ENCODE measurements around the gene CENPS. TPM values are rescaled to one million over a fixed set of nuclear protein-coding genes. Genes with fewer than 3 reads are reported as not detected.
"Not testable (repeated sequence)": the region's sequence is repeated elsewhere in the genome, so short reads cannot be mapped to it uniquely, and the experiment has no call there.

The CENPS gene
- total and polyA plus RNA-seq, 2 donors (not counting 1 experiment from before 2014, with no cell fraction given): 10.2 to 11.9 TPM

DNA sequence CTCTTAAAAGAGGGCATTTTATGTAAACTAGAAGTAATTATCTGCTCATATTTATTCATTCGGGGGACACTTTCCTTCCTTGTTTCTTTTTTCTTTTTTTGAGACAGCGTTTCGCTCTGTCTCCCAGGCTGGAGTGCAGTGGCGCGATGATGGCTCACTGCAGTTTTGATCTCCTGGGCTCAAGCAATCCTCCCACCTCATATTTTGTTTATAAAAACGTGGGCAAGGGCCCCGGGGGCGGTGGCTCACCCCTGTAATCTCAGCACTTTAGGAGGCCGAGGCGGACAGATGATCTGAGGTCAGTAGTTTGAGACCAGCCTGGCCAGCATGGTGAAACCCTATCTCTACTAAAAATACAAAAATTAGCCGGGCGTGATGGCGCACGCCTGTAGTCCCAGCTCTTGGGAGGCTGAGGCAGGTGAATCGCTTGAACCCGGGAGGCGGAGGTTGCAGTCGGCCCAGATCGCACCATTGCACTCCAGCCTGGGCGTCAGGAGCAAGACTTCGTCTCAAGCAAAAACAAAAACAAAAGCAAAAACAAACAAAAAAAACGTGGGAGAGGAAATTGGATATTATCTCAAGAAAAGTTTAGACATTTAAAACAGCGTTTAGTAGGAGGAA is 43.0 kb downstream of the CENPS start:
- peak overlapping the region in 1 of 4 experiments; percentile 72 for H3K4me3 ChIP-seq (replicated peaks in 1 of 4; ENCODE audit: control extremely low read depth in 1 of 4, insufficient read depth in 1 of 4, low read depth in 3 of 4, low read length in 4 of 4)
- no peak overlapping the region for H3K4me2 ChIP-seq (ENCODE audit: extremely low read depth, insufficient read depth, low read length)
- H3K9ac ChIP-seq (ENCODE audit: insufficient read depth, low read length): no peak overlapping the region

DNA sequence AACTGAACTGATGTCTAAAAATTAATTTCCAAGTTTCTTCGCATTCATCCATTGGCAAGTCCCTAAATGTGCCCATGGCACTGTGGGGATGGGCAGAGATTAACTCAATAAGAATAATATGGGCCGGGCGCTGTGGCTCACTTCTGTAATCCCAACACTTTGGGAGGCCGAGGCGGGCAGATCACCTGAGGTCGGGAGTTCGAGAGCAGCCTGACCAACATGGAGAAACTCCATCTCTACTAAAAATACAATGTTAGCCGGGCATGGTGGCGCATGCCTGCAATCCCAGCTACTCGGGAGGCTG is 44.0 kb downstream of the CENPS start:
- H3K9ac ChIP-seq (ENCODE audit: insufficient read depth, low read length); H3K27ac ChIP-seq (ENCODE audit: insufficient read depth, low read length); H3K4me1 ChIP-seq (ENCODE audit: control insufficient read depth, extremely low read depth, insufficient read depth, low read length); H3K4me2 ChIP-seq (ENCODE audit: extremely low read depth, insufficient read depth, low read length); DNase-seq (ENCODE audit: low read depth in 2 of 2); H4K20me1 ChIP-seq (ENCODE audit: control insufficient read depth, extremely low read depth, insufficient read depth, low read length); H3K9me3 ChIP-seq (ENCODE audit: control insufficient read depth, insufficient read depth, low read depth, low read length); H3K27me3 ChIP-seq (ENCODE audit: control insufficient read depth, insufficient read depth, low read length); H3K36me3 ChIP-seq (ENCODE audit: control insufficient read depth, insufficient read depth, low read length): not testable (repeated sequence)
- Histone ChIP-seq H2AFZ (ENCODE audit: low read length) (peak overlapping the region; percentile 1), H3K79me2 (ENCODE audit: control insufficient read depth, insufficient read depth, low read length) (peaks cover 30% of the 10 kb centered on the region), H3K4me3 (replicated peaks in 1 of 4; ENCODE audit: control extremely low read depth in 1 of 4, insufficient read depth in 1 of 4, low read depth in 3 of 4, low read length in 4 of 4) (peak overlapping the region in 2 of 4 experiments; percentile 92 to 93)

More for the DNA sequence above, 43.0 kb downstream of the CENPS start:
- no peak for DNase-seq (ENCODE audit: low read depth in 2 of 2)
- Histone ChIP-seq H3K79me2 (ENCODE audit: control insufficient read depth, insufficient read depth, low read length) (peaks cover 25% of the 10 kb centered on the region), H3K4me1 (ENCODE audit: control insufficient read depth, extremely low read depth, insufficient read depth, low read length) (peaks cover 4% of the 10 kb centered on the region), H3K27me3 (ENCODE audit: control insufficient read depth, insufficient read depth, low read length) (no peaks in the 10 kb centered on the region), H2AFZ (ENCODE audit: low read length) (peak overlapping the region; percentile 16), H3K9me3 (ENCODE audit: control insufficient read depth, insufficient read depth, low read depth, low read length) (no peaks in the 10 kb centered on the region), H3K36me3 (ENCODE audit: control insufficient read depth, insufficient read depth, low read length) (no peaks in the 10 kb centered on the region), H4K20me1 (ENCODE audit: control insufficient read depth, extremely low read depth, insufficient read depth, low read length) (no peaks in the 10 kb centered on the region), H3K27ac (ENCODE audit: insufficient read depth, low read length) (no peak overlapping the region)
- no peak for TF ChIP-seq EZH2 (IDR thresholded peaks at IDR 0.05; ENCODE audit: low read length, missing control alignments)
- TF ChIP-seq, protein P1, sequence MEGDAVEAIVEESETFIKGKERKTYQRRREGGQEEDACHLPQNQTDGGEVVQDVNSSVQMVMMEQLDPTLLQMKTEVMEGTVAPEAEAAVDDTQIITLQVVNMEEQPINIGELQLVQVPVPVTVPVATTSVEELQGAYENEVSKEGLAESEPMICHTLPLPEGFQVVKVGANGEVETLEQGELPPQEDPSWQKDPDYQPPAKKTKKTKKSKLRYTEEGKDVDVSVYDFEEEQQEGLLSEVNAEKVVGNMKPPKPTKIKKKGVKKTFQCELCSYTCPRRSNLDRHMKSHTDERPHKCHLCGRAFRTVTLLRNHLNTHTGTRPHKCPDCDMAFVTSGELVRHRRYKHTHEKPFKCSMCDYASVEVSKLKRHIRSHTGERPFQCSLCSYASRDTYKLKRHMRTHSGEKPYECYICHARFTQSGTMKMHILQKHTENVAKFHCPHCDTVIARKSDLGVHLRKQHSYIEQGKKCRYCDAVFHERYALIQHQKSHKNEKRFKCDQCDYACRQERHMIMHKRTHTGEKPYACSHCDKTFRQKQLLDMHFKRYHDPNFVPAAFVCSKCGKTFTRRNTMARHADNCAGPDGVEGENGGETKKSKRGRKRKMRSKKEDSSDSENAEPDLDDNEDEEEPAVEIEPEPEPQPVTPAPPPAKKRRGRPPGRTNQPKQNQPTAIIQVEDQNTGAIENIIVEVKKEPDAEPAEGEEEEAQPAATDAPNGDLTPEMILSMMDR (conservative IDR thresholded peaks at IDR 0.05 in 1 of 2, IDR thresholded peaks at IDR 0.05 in 1 of 2; ENCODE audit: low read depth in 1 of 2, low read length in 2 of 2): no peak

DNA sequence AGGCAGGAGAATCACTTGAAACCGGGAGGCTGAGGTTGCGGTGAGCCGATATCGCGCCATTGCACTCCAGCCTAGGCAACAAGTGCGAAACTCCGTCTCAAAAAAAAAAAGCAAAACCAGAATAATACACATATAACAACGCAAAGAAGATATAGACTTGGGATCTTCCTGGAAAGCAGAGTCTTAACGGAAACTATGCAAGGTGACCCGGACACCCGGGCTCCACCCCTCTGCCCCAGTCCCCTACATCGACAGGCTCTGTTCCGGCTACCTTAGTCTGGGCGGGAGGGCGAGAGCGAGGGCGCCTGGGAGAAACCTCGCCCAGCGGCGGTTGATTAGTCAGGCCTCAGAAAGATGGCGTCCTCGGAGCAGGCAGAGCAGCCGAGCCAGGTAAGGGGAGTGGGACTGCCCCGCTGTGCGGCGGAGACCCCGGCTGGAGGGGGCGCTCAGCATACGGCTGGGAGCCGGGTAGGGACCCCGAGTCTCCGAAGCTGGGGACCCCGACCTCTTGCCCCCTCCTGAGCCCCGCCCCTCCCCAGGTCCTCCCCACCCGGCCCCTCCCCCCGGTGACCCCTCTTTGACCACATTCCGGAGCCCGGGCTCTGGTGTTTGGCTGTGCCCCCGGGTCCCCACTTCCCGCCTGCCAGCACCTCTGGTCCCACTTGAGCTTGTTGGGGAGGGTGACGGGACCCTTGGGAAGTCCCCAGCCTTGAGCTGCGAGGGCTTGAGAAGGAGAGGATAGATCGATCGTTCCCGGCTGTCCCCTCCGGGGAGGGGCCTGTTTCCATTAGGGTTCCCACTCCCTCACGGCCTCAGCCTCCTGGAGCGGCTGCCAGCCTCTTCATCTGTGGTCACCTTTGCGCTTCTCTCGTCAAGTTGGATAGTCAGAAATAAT is 44.6 kb downstream of the CENPS start, which contains the start of gene PEX14:
PEX14 (plus strand) TSS at position 338 of the 895 bp plus-strand sequence; CDS start at position 355, 17 bp downstream.
- H4K20me1 ChIP-seq (ENCODE audit: control insufficient read depth, extremely low read depth, insufficient read depth, low read length): no peaks in the 10 kb centered on the region
- TF ChIP-seq EZH2 (IDR thresholded peaks at IDR 0.05; ENCODE audit: low read length, missing control alignments): no peak
- TF ChIP-seq, protein P1 (conservative IDR thresholded peaks at IDR 0.05 in 1 of 2, IDR thresholded peaks at IDR 0.05 in 1 of 2; ENCODE audit: low read depth in 1 of 2, low read length in 2 of 2): no peak
- peak within 1 kb of the TSS; percentile 80 for H2AFZ ChIP-seq (ENCODE audit: low read length)
- H3K9ac ChIP-seq (ENCODE audit: insufficient read depth, low read length): peak within 1 kb of the TSS; percentile 68
- no peaks in the 10 kb centered on the region for H3K9me3 ChIP-seq (ENCODE audit: control insufficient read depth, insufficient read depth, low read depth, low read length)
- H3K4me1 ChIP-seq (ENCODE audit: control insufficient read depth, extremely low read depth, insufficient read depth, low read length): peaks cover 4% of the 10 kb centered on the region
- H3K27ac ChIP-seq (ENCODE audit: insufficient read depth, low read length): peak within 1 kb of the TSS; percentile 62
- peaks cover 35% of the 10 kb centered on the region for H3K79me2 ChIP-seq (ENCODE audit: control insufficient read depth, insufficient read depth, low read length)
- DNase-seq (ENCODE audit: low read depth in 2 of 2): peak; percentile 77 to 85
- H3K27me3 ChIP-seq (ENCODE audit: control insufficient read depth, insufficient read depth, low read length): no peaks in the 10 kb centered on the region
- H3K4me3 ChIP-seq (replicated peaks in 1 of 4; ENCODE audit: control extremely low read depth in 1 of 4, insufficient read depth in 1 of 4, low read depth in 3 of 4, low read length in 4 of 4): peak within 1 kb of the TSS; percentile 88 to 96 (median 92)
- no peaks in the 10 kb centered on the region for H3K36me3 ChIP-seq (ENCODE audit: control insufficient read depth, insufficient read depth, low read length)
- H3K4me2 ChIP-seq (ENCODE audit: extremely low read depth, insufficient read depth, low read length): peak within 1 kb of the TSS; percentile 83
